Ascending aorta (tissue), 2 donors: ENCODE measurements around the gene ABCB8. TPM values are rescaled to one million over a fixed set of nuclear protein-coding genes. Genes with fewer than 3 reads are reported as not detected.
A peak's percentile ranks its signal among the peaks of the same experiment; 100 is the strongest.

Experiments used
- DNase-seq, 2 donors: peaks; one replicate each; pipeline ENCODE4 v3.0.0-alpha.2; 2019; ENCODE audit warnings: low spot score in 2 of 2
- H3K27ac ChIP-seq, 2 donors: fragments of 200-600 bp; sonication (generic); one replicate each; pipeline ENCODE4 v1.5.1; 2016 to 2017; ENCODE audit warnings: mild to moderate bottlenecking in 1 of 2
- H3K27me3 ChIP-seq: fragments of 200-600 bp; sonication (generic); one replicate; pipeline ENCODE4 v1.5.1; 2017
- H3K36me3 ChIP-seq, 2 donors: fragments of 200-600 bp; sonication (generic); one replicate each; pipeline ENCODE4 v1.5.1; 2016
- H3K4me1 ChIP-seq, 2 donors: fragments of 200-600 bp; sonication (generic); one replicate each; pipeline ENCODE4 v1.5.1; 2016 to 2017; ENCODE audit warnings: mild to moderate bottlenecking in 1 of 2
- H3K4me3 ChIP-seq, 2 donors: fragments of 200-600 bp; sonication (generic); one replicate each; pipeline ENCODE4 v1.5.1; 2016 to 2017; ENCODE audit warnings: mild to moderate bottlenecking in 1 of 2
- H3K9me3 ChIP-seq, 2 donors: fragments of 200-600 bp; sonication (generic); one replicate each; pipeline ENCODE4 v1.5.1; 2016
- CTCF ChIP-seq, 3 experiments: fragments of 200-600 bp in 2 of 3; fragments of 450-650 bp in 1 of 3; sonication (generic) in 2 of 3; IDR thresholded peaks; one replicate each; pipeline ENCODE4 v1.5.1; 2016 to 2019; ENCODE audit warnings: antibody characterized with exemption in 3 of 3, mild to moderate bottlenecking in 1 of 3, moderate library complexity in 1 of 3
- intact Hi-C: fragments of 100-400 bp; cut with DNase I; formaldehyde crosslinking; loops from one replicate; pipeline ENCODE4 v1.15.1; 2023
- total RNA-seq: library from RNA; depleted of rRNA; stranded (reverse); fragments of >200 nt; gene quantifications from one replicate; pipeline ENCODE4 v1.1.0, GENCODE V29; 2016

The ABCB8 gene
- total RNA-seq, 1 donor from 2014 or later: 50.8 TPM

DNA sequence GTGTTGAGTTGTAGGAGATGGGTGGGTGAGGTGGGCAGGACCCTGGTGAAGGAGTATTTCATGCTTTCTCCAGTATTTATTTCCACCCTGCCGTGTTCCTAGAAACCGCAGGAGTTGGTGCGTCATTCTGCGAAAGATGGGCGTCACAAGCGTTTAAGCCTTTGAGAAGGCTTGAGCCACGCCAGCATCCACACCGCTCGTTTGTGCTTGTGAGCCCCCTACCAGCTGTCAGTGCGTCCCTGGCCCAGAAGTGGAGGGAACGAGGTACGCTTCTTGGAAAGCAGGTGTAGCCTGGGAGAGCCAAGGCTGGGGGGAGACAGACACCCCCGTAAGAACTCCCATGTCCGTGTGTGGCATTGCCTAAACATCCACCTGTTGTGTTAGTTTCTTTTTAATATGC lies 63.7 kb downstream of the ABCB8 start:
- intact Hi-C loops: no loop called here
- H3K36me3 ChIP-seq: peaks cover 0 to 4% of the 10 kb centered on the region in 2 donors
- H3K9me3 ChIP-seq: no peaks in the 10 kb centered on the region
- H3K4me1 ChIP-seq: peaks cover 8 to 23% of the 10 kb centered on the region in 2 donors
- no peak overlapping the region for H3K4me3 ChIP-seq
- no peak for DNase-seq
- no peak for TF ChIP-seq CTCF (IDR thresholded peaks at IDR 0.05)
- no peaks in the 10 kb centered on the region for H3K27me3 ChIP-seq
- no peak overlapping the region for H3K27ac ChIP-seq

- H3K27me3 ChIP-seq: no peaks in the 10 kb centered on the region
- no peak for TF ChIP-seq CTCF (IDR thresholded peaks at IDR 0.05)
- H3K9me3 ChIP-seq: no peaks in the 10 kb centered on the region
- no peak overlapping the region for H3K27ac ChIP-seq
- no peak overlapping the region for H3K4me3 ChIP-seq
- DNase-seq: peak in 1 of 2 donors; percentile 55
- peaks cover 0 to 4% of the 10 kb centered on the region in 2 donors for H3K36me3 ChIP-seq
- intact Hi-C loops: no loop called here
- H3K4me1 ChIP-seq: peaks cover 0 to 13% of the 10 kb centered on the region in 2 donors
Observed at GRCh38 chr7:151093748-151094147, 65.5 kb downstream of the ABCB8 start.

GRCh38 chr7:151094675-151095074 lies 66.4 kb downstream of the ABCB8 start:
- intact Hi-C loops: no loop called here
- TF ChIP-seq CTCF (IDR thresholded peaks at IDR 0.05): no peak
- H3K4me1 ChIP-seq: peaks cover 0 to 5% of the 10 kb centered on the region in 2 donors

GRCh38 chr7:151095123-151095797 lies 67.0 kb downstream of the ABCB8 start:
- no peak for TF ChIP-seq CTCF (IDR thresholded peaks at IDR 0.05)
- intact Hi-C loops: no loop called here
- H3K9me3 ChIP-seq: no peaks in the 10 kb centered on the region
- H3K4me1 ChIP-seq: no peaks in the 10 kb centered on the region
- no peak for DNase-seq
- peaks cover 0 to 4% of the 10 kb centered on the region in 2 donors for H3K36me3 ChIP-seq
- no peaks in the 10 kb centered on the region for H3K27me3 ChIP-seq
- no peak overlapping the region for H3K27ac ChIP-seq
- H3K4me3 ChIP-seq: no peak overlapping the region

More at GRCh38 chr7:151094675-151095074, 66.4 kb downstream of the ABCB8 start:
- Histone ChIP-seq H3K27ac (no peak overlapping the region), H3K9me3 (no peaks in the 10 kb centered on the region), H3K36me3 (peaks cover 0 to 4% of the 10 kb centered on the region in 2 donors), H3K4me3 (no peak overlapping the region), H3K27me3 (no peaks in the 10 kb centered on the region)
- no peak for DNase-seq

DNA sequence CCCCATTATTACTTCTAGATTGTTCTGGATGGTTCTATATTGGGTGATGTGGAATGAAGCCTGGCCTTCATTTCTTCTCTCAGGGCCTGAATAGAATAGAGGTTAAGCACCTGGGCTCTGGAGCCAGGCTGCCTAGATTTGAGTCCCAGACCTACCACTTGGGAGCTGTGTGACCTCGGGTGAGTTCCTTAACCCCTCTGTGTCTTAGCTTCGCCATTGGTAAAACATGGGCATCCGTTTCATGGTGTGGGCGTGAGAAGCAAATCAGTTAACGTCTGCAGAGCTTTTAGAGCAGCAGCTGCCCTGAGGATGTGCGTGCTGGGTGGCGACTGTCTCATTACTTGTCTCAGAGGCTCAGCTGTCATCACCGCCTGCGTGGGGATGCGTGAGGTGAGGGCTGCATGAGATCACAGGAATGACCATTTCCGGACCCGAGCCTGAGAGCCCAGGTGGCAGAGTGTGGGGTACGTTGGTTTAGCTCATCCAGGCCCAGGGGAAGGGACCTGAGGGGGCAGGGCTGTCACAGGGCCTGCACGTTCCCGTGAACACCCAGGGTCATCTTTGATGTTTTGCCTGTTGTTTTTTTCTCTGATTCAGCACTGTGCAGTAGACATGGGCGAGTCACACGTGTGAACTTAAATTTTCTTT lies 67.7 kb downstream of the ABCB8 start:
- H3K9me3 ChIP-seq: no peaks in the 10 kb centered on the region
- no peaks in the 10 kb centered on the region for H3K4me1 ChIP-seq
- no peaks in the 10 kb centered on the region for H3K27me3 ChIP-seq
- peaks cover 0 to 4% of the 10 kb centered on the region in 2 donors for H3K36me3 ChIP-seq
- no peak for TF ChIP-seq CTCF (IDR thresholded peaks at IDR 0.05)
- intact Hi-C loops: no loop called here
- peak in 1 of 2 donors; percentile 59 for DNase-seq
- H3K27ac ChIP-seq: no peak overlapping the region
- no peak overlapping the region for H3K4me3 ChIP-seq

Other genes with a start within 250 kb of the ABCB8 start
- 42.5 TPM for gene TMEM176B, start 228.1 kb upstream of the ABCB8 start, total RNA-seq
- 31.5 TPM for gene TMEM176A, start 227.7 kb upstream of the ABCB8 start, total RNA-seq
- gene AOC1, start 175.9 kb upstream of the ABCB8 start, total RNA-seq: 0.75 TPM
- not detected for gene KCNH2, start 50.1 kb upstream of the ABCB8 start, total RNA-seq
- 185 TPM for gene NOS3, start 37.4 kb upstream of the ABCB8 start, total RNA-seq
- not detected for gene ATG9B, start 4.0 kb upstream of the ABCB8 start, total RNA-seq
- gene ASIC3, start 20.1 kb downstream of the ABCB8 start, total RNA-seq: not detected
- gene CDK5, start 29.4 kb downstream of the ABCB8 start, total RNA-seq: 15.8 TPM
- gene SLC4A2, start 31.1 kb downstream of the ABCB8 start, total RNA-seq: 390 TPM
- gene FASTK, start 52.4 kb downstream of the ABCB8 start, total RNA-seq: 121 TPM
- gene TMUB1, start 55.0 kb downstream of the ABCB8 start, total RNA-seq: 143 TPM
- gene AGAP3, start 58.0 kb downstream of the ABCB8 start, total RNA-seq: 82.6 TPM
- gene GBX1, start 139.2 kb downstream of the ABCB8 start, total RNA-seq: not detected
- gene ASB10, start 158.8 kb downstream of the ABCB8 start, total RNA-seq: not detected
- not detected for gene H2BK1, start 182.0 kb downstream of the ABCB8 start, total RNA-seq
- gene ABCF2, start 198.8 kb downstream of the ABCB8 start, total RNA-seq: 85.3 TPM
- 40.3 TPM for gene CHPF2, start 204.0 kb downstream of the ABCB8 start, total RNA-seq
- gene SMARCD3, start 220.2 kb downstream of the ABCB8 start, total RNA-seq: 105 TPM